HG02759 (cell line): ENCODE measurements around the gene HID1.
"Not testable (repeated sequence)": the region's sequence is repeated elsewhere in the genome, so short reads cannot be mapped to it uniquely, and the experiment has no call there.

Experiments used
- ATAC-seq: cut with Tn5 transposase; IDR thresholded peaks from one replicate; pipeline ENCODE4 v1.9.1; 2021; ENCODE audit warnings: mild to moderate bottlenecking, moderate library complexity; ENCODE audit not compliant: unreplicated experiment

Gene HID1

GRCh38 chr17:74971069-74971841 is 1.3 kb downstream of the HID1 start:
- no peak for ATAC-seq

DNA sequence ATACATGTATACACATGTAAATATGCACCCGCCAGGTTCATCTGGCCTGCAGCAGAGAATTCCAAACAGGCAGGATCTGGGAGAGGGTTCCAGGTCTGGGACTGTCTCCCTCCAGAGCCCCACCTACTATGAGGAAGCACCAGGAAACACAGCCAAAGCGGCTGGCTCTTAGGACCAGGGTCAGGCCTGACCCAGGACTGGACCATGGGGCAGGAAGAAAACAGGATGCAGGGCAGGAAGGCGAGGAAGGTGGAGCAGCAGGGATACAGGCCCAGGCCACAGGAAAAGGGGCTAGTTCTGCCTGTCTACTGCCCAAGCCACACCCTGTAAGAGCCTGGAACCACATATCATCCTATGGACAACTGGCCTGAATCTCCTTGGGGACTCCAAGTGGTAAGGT is 2.2 kb downstream of the HID1 start:
- no peak for ATAC-seq

DNA sequence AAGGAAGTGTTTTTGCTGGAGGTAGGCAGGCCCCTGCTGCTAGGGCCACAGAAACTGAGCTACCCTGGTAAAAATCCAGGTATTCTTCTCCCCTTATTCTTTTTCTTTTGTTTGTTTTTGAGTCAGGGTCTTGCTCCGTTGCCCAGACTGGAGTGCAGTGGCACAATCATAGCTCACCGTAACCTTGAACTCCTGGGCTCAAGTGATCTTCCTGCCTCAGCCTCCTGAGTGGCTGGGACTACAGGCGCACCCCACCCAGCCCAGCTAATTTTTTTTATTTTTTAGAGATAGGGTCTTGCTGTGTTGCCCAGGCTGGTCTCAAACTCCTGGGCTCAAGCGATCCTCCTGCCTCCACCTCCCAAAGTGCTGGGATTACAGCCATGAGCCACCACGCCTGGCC is 3.1 kb downstream of the HID1 start:
- not testable (repeated sequence) for ATAC-seq

DNA sequence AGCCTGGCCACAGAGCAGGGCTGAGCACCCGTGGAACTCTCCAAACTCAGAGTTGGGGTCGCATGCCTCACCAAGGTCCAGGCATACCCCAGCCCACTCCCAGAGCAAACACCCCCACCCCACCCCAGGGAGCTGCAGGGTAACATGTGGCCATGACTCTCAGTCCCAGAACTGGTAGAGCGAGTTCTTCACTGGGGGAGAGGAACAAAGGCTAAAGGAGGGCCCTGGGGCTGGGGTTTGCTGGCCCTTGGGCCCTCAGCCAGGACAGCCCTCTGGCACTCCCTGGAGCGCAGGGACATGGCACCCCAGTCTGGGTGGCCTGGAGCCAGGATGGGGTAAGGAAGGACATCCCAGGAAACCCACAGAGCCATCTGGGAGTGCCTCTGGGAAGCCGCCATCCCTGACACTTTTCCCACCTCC is 4.2 kb downstream of the HID1 start:
- no peak for ATAC-seq

DNA sequence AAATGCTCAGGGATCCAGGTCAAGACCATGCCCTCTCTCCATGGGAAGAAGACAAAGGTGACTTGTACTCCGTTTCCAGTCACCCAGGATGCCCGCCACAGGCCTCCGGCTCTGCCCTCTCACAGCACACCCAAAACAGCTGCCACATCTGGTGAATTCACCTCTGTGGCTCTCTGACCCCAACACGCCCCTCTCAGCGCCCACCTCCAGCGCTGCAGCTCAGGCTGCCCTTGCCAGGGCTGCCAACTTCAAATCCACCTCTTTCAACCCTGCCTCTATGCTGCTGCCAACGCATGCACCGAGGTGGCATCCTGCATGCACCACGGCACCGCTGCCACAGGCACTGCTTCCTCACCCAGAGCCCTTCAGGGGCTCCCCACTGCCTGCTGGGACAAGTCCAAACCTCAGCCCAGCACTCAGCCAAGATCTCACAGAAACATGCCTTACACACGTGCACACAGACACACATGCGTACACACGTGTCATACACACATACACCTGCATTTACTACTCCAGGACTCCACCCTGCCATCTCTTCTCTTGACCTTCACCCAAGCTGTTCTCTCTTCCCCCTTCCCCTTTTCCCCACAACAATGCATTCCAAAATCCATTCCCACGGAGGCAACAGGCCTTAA is 7.5 kb downstream of the HID1 start:
- ATAC-seq = no peak

- no peak for ATAC-seq
These were observed 8.3 kb downstream of the HID1 start for GRCh38 chr17:74964246-74964761.

- ATAC-seq = no peak
These were observed 8.9 kb downstream of the HID1 start for GRCh38 chr17:74963656-74964055.

DNA sequence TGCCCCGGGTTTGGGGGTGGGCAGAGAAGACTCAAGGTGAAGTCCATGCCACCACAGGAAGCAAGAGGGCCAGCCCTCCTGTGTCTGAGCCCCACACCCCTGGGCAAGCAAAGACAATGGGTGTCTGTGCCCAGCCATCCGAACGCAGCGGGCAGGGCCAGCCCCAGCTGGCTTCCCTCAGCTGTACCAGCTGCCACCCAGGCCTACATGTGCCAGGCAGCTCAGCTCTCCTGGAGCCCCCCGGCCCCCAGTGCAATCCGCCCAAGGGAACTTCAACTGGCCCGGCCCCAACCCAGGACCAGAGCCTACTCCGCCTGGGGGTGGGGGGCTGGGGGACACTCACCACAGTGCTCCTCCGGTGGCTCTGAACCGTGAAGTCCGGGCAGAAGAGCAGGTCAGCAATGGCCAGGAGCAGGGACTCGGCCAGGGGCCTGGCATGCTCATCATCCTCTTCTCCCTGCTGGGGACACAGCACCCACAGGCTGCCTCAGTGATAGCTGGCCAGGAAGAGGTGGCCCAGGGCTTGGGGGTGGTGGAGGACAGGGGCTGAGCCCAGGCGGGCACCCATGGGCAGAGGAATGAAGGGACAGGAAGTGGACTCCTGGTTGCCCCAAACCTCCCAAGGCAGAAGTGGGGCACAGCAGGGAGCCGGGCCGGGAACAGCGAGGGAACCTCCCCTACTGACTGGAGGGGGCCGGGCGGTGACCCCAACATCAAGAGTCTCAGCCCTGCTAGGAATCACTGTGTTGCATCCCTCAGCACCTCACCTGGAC is 9.8 kb downstream of the HID1 start:
- no peak for ATAC-seq

- ATAC-seq = no peak
These were observed 10.8 kb downstream of the HID1 start for GRCh38 chr17:74961657-74962350.

GRCh38 chr17:74960570-74961342 is 11.8 kb downstream of the HID1 start:
- no peak for ATAC-seq

- no peak for ATAC-seq
These were observed 12.6 kb downstream of the HID1 start for GRCh38 chr17:74959826-74960515.

DNA sequence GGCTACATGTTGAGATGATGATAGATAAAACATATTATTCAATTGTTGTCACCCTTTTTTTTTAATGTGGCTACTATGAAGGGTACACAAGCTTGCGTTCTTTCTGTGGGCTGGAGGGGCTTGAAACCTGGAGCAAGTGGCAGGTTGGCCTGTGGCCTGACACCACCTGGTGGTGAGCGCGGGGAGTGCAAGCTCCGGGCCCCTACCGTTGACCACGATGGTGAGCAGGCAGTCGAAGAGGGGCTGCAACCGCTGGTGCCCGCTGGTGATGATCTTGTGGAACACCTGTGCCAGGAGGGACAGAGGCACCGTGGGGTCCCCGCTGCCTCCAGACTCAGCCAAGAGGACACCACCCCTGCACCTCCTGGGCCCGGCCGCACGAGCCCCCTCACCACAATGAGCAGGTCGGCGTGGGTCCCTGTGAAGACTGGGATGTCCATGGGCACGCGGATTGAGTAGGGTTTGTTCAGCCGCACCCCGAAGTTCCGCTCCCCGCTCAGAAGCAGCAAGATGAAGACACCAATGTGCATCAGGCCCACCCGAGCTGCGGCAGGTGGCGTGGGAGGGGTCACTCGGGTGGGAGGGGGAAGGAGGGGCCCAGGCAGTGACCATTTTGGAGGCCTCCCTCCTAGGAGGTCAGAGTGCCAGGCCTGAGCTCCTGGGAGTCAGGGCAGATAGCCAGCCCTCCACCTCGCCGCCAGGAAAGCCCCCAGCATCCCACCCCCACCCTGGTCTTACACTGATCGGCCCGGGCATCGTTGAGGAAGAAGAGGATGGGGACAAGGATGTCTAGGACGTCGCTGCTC is 14.4 kb downstream of the HID1 start:
- ATAC-seq = no peak

DNA sequence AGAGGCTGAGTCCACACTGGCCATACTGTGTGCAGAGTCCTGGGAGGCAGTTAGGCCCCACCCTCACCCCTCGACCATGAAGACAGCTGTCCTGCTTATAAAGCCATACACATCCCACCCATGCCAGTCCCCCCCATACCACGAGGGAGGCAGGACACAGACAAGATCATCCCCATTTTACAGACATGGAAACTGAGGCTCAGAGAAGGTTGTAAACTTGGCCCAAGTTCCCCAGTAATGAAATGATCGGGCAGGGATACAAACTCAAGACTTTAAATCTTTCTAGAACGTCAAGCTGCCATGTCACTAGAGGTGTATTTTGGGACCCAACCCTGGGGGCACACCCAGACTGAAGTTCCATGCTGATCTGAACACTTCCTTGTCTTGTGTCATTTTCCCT is 16.5 kb downstream of the HID1 start:
- no peak for ATAC-seq

DNA sequence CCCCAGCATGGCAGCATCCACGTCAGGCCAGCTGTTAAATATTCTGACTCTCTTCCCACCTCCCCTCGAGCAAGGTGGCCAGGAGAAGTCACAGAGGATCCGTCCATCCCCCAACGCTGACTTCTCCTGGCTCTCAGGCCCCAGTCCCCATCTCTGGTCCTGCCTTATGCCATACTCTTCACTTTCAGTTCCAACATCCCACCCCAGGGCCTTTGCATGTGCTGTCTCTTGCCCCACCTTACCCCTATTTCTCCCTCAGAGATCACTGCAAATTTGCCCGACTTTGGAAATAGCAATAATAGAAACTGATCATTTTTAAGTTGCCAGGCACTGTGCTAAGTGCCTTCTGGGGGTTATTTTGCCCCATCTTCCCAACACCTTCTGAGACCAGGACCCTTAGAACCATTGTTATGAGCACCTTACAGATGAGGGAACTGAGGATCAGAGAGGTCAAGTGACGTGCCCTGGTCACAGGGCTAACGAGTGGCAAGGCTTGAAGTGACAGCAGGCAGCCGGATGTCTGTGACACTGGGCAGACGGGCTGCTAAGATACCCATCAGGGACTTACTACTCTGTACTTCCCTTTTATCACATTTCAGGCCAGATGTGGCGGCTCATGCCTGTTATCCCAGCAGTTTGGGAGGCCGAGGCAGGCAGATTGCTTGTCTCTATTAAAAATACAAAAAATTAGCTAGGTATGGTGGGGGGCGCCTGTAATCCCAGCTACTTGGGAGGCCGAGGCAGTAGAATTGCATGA is 17.7 kb downstream of the HID1 start:
- no peak for ATAC-seq

DNA sequence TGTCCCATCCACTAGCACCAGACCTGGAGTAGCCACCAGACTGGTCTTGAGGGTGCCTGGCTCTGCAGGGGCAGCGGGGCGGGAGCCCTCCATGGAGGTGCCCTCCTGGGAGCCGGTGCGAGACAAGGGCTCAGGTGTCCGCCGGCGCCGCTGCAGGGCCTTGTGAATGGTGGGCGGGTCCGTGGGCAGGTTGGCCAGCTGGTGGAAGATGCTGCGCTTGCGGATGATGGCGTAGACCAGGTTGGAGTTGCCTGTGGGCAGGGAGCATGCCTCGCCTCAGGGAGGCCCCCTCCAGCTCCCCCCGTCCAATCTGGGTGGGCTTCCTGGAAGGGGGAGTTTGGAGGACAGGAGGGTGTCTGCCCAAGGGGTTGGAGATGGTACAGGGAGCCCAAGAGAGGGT is 18.4 kb downstream of the HID1 start:
- ATAC-seq = no peak

DNA sequence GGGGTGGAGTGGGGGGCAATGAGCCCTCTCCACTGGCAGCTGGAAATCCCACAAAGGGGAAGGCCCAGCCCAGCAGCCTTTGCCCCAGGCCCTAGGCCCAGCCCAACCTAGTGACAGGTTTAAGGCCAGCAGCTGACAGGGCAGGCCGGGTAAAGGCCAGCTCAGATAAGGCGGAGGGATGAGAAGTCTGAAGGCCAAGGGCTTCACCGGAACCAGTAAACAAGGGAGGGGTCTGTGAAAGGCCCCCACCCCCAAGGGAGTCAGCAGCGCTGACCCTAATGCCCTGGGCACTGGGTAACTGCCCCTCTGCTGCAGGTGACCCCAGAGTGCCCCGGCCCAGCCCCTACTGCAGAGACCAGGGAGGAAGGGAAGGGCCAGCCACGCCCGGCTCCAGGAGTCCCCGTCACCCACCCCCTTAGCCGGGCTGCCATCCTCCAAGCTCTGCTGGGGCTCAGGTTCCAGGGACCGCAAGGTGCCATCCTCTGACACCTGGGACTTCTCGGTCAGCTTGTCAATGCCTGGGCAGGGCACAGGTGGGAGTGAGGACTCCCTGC is 19.3 kb downstream of the HID1 start:
- no peak for ATAC-seq

GRCh38 chr17:74952431-74953133 is 20.0 kb downstream of the HID1 start:
- no peak for ATAC-seq
